IPS-NIHi7 (cell line): ENCODE data around the gene LTF.
"Not testable (repeated sequence)": the region's sequence is repeated elsewhere in the genome, so short reads cannot be mapped to it uniquely, and the experiment has no call there.

Experiments
- DNase-seq: peaks from one replicate; pipeline ENCODE4 v3.0.0; 2012; ENCODE audit warnings: mixed read lengths; ENCODE audit errors: extremely low spot score

LTF gene

DNA sequence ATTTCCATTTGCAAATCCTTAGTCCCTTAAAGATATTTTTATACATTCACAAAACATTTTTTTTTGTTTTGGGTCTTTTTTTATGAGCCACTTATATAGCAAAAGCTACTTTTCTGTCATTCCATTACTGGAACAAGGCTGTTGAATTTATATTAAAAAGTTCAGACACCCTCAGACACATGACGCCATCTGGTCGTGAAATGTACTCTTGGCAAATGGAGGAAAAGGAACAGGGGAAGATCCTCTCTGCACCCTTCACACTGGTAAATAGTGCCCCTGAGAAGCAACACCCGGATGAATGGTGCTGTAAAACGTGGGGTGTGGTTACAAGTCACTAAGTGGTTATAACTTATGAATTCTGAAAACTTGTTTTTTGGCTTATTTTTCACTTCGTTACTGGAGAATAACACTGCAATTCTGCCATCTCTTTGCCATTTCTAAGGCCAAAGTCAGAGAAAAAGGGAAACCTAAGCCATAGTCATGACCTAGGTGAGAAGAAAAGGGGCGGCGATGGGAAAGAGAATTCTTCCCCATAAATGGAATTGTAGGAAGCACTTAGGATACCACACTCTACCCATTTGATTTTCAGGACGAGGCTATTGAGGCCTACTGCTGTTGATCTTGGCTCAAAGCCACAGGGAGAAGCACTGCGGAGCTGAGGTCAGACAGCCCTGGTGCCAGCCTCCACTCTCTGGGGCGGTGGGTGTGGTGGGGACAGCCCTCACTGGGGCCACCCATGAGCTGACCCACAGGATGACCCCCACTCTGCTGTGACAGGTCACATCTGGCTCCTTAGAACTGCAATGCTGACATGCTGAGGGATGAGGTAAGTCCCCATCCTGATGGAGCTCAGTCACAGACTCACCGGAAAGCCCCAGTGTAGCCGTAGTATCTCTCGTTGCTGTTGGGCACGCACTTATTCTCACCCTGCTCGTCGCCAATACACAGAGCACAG lies 21.9 kb downstream of the LTF start:
- DNase-seq: no peak

- no peak for DNase-seq
These were observed 24.0 kb downstream of the LTF start for GRCh38 chr3:46440531-46441294.

- no peak for DNase-seq
These were observed 25.9 kb downstream of the LTF start for GRCh38 chr3:46438831-46439230.

DNA sequence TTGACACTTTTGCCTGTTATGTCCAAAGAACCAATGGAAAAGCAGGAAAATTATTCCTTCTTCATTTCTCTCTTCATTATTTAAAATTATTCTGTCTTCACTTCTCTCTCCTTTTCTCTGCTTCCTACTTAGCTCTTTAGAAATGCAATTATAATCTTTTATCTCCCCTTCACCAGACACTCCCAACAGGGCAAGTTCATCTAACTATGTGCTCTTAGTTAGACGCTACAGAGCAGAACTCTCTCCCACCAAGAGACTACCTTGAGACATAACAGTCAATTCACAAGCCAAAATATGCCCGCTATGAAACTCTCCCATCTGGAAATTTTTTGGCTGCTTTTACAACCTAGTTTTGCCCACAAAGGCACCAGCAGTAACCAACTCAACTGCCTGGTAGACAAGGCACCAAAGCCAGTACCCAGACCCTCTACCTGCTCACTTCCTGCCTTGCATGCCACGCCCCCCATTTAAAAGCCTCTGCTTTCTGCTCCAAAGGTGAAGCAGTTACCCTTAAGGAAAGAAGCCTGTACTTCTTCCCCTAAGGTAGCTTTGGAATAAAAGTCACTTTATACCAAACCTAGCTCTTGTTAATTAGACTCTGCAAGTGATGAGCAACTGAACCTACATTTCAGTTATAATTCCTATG lies 29.5 kb downstream of the LTF start:
- no peak for DNase-seq

- no peak for DNase-seq
These were observed 30.9 kb downstream of the LTF start for GRCh38 chr3:46433841-46434240.

DNA sequence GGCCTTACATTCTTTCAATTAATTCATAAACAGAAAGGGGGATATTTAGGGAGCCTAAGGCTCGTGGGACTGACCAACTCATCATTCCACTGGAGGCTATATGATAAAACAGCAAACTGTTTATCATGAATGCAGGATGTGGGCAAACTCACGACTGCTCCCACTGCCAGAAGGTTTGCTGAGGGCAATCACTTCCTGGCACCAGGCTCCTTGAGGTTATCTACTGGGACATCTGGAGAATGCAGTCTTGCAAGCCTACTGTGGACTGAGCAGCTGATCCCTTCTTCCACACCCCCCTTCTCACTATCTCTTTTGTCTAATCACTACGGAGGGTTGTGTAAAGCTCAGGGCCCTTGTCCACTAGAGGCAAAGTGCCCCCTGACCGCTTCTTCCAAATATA lies 31.6 kb downstream of the LTF start:
- not testable (repeated sequence) for DNase-seq

DNA sequence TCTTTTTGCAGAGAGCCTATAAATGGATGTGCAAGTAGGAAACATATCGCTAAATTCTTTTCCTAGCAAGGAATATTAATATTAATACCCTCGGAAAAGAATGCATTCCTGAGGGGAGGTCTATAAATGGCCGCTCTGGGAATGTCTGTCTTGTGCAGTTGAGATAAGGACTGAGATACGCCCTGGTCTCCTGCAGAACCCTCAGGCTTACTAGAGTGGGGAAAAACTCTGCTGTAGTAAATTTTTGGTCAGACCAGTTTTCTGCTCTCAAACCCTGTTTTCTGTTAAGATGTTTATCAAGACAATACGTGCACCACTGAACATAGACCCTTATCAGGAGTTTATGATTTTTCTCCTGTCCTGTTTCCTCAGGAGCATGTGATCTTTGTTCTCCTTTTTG lies 32.8 kb downstream of the LTF start:
- not testable (repeated sequence) for DNase-seq

DNA sequence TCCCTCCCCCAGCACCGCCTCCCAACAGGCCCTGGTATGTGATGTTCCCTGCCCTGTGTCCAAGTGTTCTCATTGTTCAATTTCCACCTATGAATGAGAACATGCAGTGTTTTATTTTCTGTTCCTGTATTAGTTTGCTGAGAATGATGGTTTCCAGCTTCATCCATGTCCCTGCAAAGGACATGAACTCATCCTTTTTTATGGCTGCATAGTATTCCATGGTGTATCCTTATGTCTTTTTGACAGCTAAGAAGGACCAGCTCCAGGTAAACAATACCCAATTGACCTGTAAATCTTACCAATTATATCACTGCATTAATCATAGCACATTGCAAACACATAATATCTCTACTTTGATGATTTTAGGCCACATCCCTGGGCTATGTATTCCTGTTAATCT lies 33.8 kb downstream of the LTF start:
- not testable (repeated sequence) for DNase-seq

DNA sequence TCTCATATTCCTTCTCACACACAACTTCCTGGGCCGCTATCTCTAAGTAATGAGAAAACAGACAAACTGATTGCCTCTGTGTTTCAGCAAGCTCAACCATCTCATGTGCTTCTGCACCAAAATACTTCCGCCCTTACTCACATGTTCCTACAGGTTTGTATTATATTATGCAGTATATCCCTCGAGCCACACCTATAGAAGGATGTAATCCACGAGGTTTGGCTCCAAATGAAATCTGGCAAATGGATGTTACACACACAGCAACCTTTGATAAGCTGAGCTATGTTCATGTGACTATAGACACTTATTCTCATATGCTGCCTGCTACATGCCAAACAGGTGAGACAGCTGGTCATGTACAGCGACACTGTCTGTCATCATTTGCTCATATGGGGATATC lies 35.0 kb downstream of the LTF start:
- DNase-seq: no peak

- no peak for DNase-seq
These were observed 35.5 kb downstream of the LTF start for GRCh38 chr3:46429250-46429649.

GRCh38 chr3:46427916-46428833 lies 36.5 kb downstream of the LTF start:
- no peak for DNase-seq

- not testable (repeated sequence) for DNase-seq
These were observed 37.3 kb downstream of the LTF start for GRCh38 chr3:46427404-46427803.

DNA sequence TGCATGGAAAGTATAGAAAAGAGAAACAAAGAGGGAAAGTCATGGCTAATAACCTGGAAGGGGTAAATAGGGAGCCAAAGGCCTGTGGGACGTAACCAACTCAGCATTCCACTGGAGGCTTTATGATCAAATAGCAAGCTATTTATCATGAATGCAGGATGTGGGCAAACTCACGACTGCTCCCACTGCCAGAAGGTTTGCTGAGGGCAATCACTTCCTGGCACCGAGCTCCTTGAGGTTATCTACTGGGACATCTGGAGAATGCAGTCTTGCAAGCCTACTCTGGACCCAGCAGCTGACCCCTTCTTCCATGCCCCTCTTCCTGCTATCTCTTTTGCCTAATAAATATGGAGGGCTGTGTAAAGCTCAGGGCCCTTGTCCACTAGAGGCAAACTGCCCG lies 38.2 kb downstream of the LTF start:
- DNase-seq: not testable (repeated sequence)

DNA sequence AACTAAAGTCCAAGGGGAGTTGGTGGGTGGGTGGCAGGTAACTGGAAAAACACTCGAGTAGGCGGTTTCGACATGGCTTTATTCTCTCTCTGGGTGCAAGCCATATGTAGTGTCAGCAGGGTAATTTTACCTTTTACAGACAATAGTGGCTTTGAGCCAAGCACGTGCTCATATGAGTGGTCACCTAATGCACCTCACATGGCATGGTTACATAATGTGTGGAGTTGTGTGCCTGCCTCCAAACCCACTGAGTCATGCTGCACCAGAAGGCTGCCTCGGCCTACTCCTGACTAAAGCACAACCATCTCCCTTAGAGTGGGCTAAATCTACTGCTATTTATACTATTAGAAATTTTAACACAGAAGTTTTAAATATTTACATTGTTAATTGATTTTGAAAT lies 41.1 kb downstream of the LTF start:
- DNase-seq: no peak

DNA sequence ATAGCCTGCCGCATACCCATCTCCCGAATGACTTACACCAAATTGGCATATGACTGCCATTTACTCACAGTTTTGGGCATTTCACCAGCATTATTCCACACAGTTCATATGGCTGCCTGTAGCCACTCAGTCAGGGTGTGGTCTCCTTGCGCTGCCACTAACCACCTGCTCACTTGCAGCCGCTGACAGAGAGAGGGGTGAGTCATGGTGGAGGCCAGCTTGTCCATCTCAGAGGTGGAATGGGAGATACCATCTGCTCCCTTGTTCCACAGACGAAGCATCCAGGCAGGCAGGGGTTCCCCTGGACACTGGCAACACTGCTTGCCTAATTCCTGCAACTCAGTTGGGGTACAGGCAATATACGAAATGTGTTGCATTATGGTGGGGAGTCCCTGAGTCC lies 42.1 kb downstream of the LTF start:
- no peak for DNase-seq

DNA sequence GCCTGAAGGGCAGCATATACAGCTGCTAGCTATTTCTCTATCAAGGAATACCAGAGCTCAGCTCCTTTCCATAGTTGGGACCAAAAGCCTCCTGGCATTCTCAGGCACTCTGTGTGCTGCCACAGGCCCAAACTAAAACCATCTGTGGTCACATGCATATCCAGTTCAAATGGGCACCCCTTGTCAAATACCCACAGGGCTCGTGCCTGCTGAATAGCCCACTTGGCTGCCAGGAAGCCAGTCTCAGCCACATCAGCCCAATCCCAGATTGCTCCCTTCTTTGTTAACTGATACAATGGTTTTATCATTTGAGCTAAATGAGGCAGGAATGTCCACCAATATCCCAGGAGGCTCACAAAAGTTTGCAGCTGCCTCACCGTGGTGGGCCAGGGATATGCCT lies 43.8 kb downstream of the LTF start:
- no peak for DNase-seq

DNA sequence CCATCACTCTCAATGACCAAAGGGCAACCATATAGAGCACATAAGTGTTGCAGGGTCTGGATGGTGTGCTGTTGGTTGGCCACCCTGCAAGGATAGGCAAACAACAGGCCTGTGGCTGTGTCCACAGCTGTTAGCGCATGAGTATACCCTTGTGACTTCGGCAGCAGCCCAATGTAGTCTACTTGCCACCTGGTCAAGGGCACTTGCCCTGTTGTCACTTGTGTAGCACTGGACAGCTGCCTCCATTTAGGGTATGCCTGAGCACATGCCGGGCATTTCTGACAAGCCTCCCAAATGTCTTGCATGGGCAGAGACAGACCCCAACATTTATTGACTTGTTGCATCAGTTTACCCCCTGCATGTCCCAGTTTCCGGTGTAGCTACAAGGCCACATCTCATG lies 44.9 kb downstream of the LTF start:
- no peak for DNase-seq

GRCh38 chr3:46417841-46418611 lies 46.7 kb downstream of the LTF start:
- DNase-seq: no peak

- no peak for DNase-seq
These were observed 47.7 kb downstream of the LTF start for GRCh38 chr3:46416811-46417510.
